ENCODE results near the gene FOXI3. TPM values are rescaled to one million over a fixed set of nuclear protein-coding genes. Genes with fewer than 3 reads are reported as not detected.

Gene FOXI3
- 0.08 TPM in 1 of 2 replicates, not detected in the other for total RNA-seq (2014; rRNA removed; shearing (Covaris generic))

GRCh38 chr2:88452565-88452905 is at the start of gene FOXI3:
FOXI3 (minus strand) TSS chr2:88452693; CDS start chr2:88452535, 158 bp downstream.

Small RNAs within 50 kb of the gene (small RNA-seq; reads per million reads assigned to genes)
- gene RNU6-1007P: not detected

Other genes with a start within 250 kb of the FOXI3 start
- gene EIF2AK3, start 174.8 kb upstream of the FOXI3 start, total RNA-seq (2014; rRNA removed; shearing (Covaris generic)): 8.5 and 10.3 TPM in 2 replicates
- gene RPIA, start 239.0 kb upstream of the FOXI3 start, total RNA-seq (2014; rRNA removed; shearing (Covaris generic)): 8.6 and 10.5 TPM in 2 replicates

All from A375 (cell line).